ENCODE results near the gene ABHD2. TPM values are rescaled to one million over a fixed set of nuclear protein-coding genes. Genes with fewer than 3 reads are reported as not detected.
"Not testable (repeated sequence)": the region's sequence is repeated elsewhere in the genome, so short reads cannot be mapped to it uniquely, and the experiment has no call there.

Gene ABHD2
- total and polyA plus RNA-seq, 2 experiments from 2014 or later, result 5.2 to 15.2 TPM

DNA sequence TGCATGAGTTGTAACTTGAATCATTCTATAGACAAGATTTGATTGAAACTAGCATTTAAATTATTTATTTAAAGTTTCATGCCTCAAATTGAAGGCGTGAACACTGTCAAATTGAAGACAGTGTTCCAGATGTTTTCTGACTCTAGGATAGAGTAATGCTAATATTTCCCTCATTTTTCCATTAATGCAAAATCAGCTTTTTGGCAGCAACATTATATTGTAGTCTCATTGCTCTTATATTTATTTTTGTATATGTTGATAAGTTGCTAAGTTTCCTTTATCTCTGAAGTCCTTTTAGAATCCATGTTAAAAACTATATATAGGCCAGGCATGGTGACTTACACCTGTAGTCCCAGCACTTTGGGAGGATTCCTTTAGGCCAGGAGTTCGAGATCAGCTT lies 160.3 kb downstream of the ABHD2 start (continued):
- TF ChIP-seq, protein P1, sequence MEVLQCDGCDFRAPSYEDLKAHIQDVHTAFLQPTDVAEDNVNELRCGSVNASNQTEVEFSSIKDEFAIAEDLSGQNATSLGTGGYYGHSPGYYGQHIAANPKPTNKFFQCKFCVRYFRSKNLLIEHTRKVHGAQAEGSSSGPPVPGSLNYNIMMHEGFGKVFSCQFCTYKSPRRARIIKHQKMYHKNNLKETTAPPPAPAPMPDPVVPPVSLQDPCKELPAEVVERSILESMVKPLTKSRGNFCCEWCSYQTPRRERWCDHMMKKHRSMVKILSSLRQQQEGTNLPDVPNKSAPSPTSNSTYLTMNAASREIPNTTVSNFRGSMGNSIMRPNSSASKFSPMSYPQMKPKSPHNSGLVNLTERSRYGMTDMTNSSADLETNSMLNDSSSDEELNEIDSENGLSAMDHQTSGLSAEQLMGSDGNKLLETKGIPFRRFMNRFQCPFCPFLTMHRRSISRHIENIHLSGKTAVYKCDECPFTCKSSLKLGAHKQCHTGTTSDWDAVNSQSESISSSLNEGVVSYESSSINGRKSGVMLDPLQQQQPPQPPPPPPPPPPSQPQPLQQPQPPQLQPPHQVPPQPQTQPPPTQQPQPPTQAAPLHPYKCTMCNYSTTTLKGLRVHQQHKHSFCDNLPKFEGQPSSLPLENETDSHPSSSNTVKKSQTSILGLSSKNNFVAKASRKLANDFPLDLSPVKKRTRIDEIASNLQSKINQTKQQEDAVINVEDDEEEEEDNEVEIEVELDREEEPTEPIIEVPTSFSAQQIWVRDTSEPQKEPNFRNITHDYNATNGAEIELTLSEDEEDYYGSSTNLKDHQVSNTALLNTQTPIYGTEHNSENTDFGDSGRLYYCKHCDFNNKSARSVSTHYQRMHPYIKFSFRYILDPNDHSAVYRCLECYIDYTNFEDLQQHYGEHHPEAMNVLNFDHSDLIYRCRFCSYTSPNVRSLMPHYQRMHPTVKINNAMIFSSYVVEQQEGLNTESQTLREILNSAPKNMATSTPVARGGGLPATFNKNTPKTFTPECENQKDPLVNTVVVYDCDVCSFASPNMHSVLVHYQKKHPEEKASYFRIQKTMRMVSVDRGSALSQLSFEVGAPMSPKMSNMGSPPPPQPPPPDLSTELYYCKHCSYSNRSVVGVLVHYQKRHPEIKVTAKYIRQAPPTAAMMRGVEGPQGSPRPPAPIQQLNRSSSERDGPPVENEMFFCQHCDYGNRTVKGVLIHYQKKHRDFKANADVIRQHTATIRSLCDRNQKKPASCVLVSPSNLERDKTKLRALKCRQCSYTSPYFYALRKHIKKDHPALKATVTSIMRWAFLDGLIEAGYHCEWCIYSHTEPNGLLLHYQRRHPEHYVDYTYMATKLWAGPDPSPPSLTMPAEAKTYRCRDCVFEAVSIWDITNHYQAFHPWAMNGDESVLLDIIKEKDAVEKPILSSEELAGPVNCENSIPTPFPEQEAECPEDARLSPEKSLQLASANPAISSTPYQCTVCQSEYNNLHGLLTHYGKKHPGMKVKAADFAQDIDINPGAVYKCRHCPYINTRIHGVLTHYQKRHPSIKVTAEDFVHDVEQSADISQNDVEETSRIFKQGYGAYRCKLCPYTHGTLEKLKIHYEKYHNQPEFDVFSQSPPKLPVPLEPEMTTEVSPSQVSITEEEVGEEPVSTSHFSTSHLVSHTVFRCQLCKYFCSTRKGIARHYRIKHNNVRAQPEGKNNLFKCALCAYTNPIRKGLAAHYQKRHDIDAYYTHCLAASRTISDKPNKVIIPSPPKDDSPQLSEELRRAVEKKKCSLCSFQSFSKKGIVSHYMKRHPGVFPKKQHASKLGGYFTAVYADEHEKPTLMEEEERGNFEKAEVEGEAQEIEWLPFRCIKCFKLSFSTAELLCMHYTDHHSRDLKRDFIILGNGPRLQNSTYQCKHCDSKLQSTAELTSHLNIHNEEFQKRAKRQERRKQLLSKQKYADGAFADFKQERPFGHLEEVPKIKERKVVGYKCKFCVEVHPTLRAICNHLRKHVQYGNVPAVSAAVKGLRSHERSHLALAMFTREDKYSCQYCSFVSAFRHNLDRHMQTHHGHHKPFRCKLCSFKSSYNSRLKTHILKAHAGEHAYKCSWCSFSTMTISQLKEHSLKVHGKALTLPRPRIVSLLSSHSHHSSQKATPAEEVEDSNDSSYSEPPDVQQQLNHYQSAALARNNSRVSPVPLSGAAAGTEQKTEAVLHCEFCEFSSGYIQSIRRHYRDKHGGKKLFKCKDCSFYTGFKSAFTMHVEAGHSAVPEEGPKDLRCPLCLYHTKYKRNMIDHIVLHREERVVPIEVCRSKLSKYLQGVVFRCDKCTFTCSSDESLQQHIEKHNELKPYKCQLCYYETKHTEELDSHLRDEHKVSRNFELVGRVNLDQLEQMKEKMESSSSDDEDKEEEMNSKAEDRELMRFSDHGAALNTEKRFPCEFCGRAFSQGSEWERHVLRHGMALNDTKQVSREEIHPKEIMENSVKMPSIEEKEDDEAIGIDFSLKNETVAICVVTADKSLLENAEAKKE (CRISPR knock-in tag; IDR thresholded peaks at IDR 0.05), result no peak
- TF ChIP-seq EZH2 (IDR thresholded peaks at IDR 0.05; ENCODE audit: low read depth, unreplicated experiment) (no peak), JUNB (IDR thresholded peaks at IDR 0.05; ENCODE audit: unreplicated experiment) (no peak), ZNF331 (CRISPR knock-in tag; IDR thresholded peaks at IDR 0.05; ENCODE audit: low read depth) (no peak), STAT1 (IDR thresholded peaks at IDR 0.05; ENCODE audit: unreplicated experiment) (no peak), CREB1 (CRISPR knock-in tag; IDR thresholded peaks at IDR 0.05; ENCODE audit: low read depth) (no peak), ZNF114 (CRISPR knock-in tag; IDR thresholded peaks at IDR 0.05) (no peak)
- TF ChIP-seq, protein P2, sequence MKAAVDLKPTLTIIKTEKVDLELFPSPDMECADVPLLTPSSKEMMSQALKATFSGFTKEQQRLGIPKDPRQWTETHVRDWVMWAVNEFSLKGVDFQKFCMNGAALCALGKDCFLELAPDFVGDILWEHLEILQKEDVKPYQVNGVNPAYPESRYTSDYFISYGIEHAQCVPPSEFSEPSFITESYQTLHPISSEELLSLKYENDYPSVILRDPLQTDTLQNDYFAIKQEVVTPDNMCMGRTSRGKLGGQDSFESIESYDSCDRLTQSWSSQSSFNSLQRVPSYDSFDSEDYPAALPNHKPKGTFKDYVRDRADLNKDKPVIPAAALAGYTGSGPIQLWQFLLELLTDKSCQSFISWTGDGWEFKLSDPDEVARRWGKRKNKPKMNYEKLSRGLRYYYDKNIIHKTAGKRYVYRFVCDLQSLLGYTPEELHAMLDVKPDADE (IDR thresholded peaks at IDR 0.05), result no peak

DNA sequence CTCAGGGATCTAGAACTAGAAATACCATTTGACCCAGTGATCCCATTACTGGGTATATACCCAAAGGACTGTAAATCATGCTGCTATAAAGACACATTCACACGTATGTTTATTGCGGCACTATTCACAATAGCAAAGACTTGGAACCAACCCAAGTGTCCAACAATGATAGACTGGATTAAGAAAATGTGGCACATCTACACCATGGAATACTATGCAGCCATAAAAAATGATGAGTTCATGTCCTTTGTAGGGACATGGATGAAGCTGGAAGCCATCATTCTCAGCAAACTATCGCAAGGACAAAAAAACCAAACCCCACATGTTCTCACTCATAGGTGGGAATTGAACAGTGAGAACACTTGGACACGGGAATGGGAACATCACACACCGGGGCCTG lies 161.9 kb downstream of the ABHD2 start:
- not testable (repeated sequence) for H3K27me3 ChIP-seq (ENCODE audit: insufficient read depth); H3K4me1 Mint-ChIP-seq; H3K4me2 ChIP-seq; H3K4me1 ChIP-seq (ENCODE audit: insufficient read depth); H3F3A ChIP-seq (replicated peaks; ENCODE audit: low read depth); H3K4me3 ChIP-seq; H3K27me3 Mint-ChIP-seq (ENCODE audit: insufficient read depth, low read depth, poor library complexity); H3K9me2 ChIP-seq (ENCODE audit: insufficient read depth); ATAC-seq; H3K4me3 Mint-ChIP-seq; DNase-seq (ENCODE audit: low spot score); H3K27ac ChIP-seq (ENCODE audit: low read depth); H2AFZ ChIP-seq; H3K27ac Mint-ChIP-seq
- Mint-ChIP-seq H3K36me3 (ENCODE audit: low read depth) (peaks cover 53% of the 10 kb centered on the region), H3K9me3 (peaks cover 14% of the 10 kb centered on the region; the same call in 2 of the 3 replicates)
- peaks cover 38% of the 10 kb centered on the region for H3K79me2 ChIP-seq (replicated peaks; ENCODE audit: insufficient read depth)
- H3K36me3 ChIP-seq (ENCODE audit: insufficient read depth), result peaks cover 32% of the 10 kb centered on the region
- peaks cover 24% of the 10 kb centered on the region for H4K20me1 ChIP-seq (replicated peaks; ENCODE audit: insufficient read depth)

Small RNA genes lying within 50 kb of the gene (small RNA-seq; reads per million reads assigned to genes)
- not detected for gene RNU7-195P (ENCODE audit: low replicate concordance)

Other genes starting within 250 kb of the ABHD2 start
- 45.2 and 62.6 TPM in 2 replicates for gene HAPLN3, start 192.9 kb upstream of the ABHD2 start, total RNA-seq (2014; rRNA removed; shearing (Covaris generic))
- gene HAPLN3, start 192.9 kb upstream of the ABHD2 start, polyA plus RNA-seq (2016; fragmentation: Nextera tagmentation; extraction: Ambion mirVana), result 21.4 and 22.7 TPM in 2 replicates
- 586 and 671 TPM in 2 replicates for gene MFGE8, start 175.1 kb upstream of the ABHD2 start, total RNA-seq (2014; rRNA removed; shearing (Covaris generic))
- 246 and 279 TPM in 2 replicates for gene MFGE8, start 175.1 kb upstream of the ABHD2 start, polyA plus RNA-seq (2016; fragmentation: Nextera tagmentation; extraction: Ambion mirVana)
- not detected in 2 replicates for gene RLBP1, start 133.1 kb downstream of the ABHD2 start, total RNA-seq (2014; rRNA removed; shearing (Covaris generic))
- gene RLBP1, start 133.1 kb downstream of the ABHD2 start, polyA plus RNA-seq (2016; fragmentation: Nextera tagmentation; extraction: Ambion mirVana), result not detected in 2 replicates
- 52.4 and 66.8 TPM in 2 replicates for gene FANCI, start 155.5 kb downstream of the ABHD2 start, total RNA-seq (2014; rRNA removed; shearing (Covaris generic))
- gene FANCI, start 155.5 kb downstream of the ABHD2 start, polyA plus RNA-seq (2016; fragmentation: Nextera tagmentation; extraction: Ambion mirVana), result 57.6 and 63.6 TPM in 2 replicates
- 70.2 and 74.1 TPM in 2 replicates for gene POLG, start 246.4 kb downstream of the ABHD2 start, total RNA-seq (2014; rRNA removed; shearing (Covaris generic))
- 28.8 and 29.0 TPM in 2 replicates for gene POLG, start 246.4 kb downstream of the ABHD2 start, polyA plus RNA-seq (2016; fragmentation: Nextera tagmentation; extraction: Ambion mirVana)

Measured in GM23338 (cell line).